HFFc6 (cell line): ENCODE measurements around the gene ZCCHC8. TPM values are rescaled to one million over a fixed set of nuclear protein-coding genes. Genes with fewer than 3 reads are reported as not detected.
"Not testable (repeated sequence)": the region's sequence is repeated elsewhere in the genome, so short reads cannot be mapped to it uniquely, and the experiment has no call there.

Source experiments
- DNase-seq: peaks from one replicate; pipeline ENCODE4 v3.0.0-alpha.2; 2018
- H3K27ac Mint-ChIP-seq: 2 replicates; pipeline ENCODE4 v1.8.0; 2020; ENCODE audit warnings: mild to moderate bottlenecking, mixed read lengths
- H3K27me3 Mint-ChIP-seq: 2 replicates; pipeline ENCODE4 v1.8.0; 2021; ENCODE audit warnings: mild to moderate bottlenecking, moderate library complexity, mixed read lengths; ENCODE audit not compliant: insufficient read depth
- H3K36me3 Mint-ChIP-seq: 2 replicates; pipeline ENCODE4 v1.8.0; 2021; ENCODE audit warnings: low read depth, mixed read lengths
- H3K4me1 Mint-ChIP-seq: 2 replicates; pipeline ENCODE4 v1.8.0; 2020; ENCODE audit warnings: low read depth, mixed read lengths
- H3K4me3 Mint-ChIP-seq: 2 replicates; pipeline ENCODE4 v1.8.0; 2020; ENCODE audit warnings: mild to moderate bottlenecking, moderate library complexity, mixed read lengths
- H3K9me3 Mint-ChIP-seq: 2 replicates; pipeline ENCODE4 v1.8.0; 2020; ENCODE audit warnings: mild to moderate bottlenecking, mixed read lengths
- total RNA-seq, 6 experiments: library from RNA; stranded (reverse); fragmentation: NEBNext Ultra II Directional; extraction: Animal tissue kit (Norgen Biotek cat#: 25700); gene quantifications; 2 replicates in 1 of 6; 3 replicates in 5 of 6; pipeline ENCODE4 v1.2.3, GENCODE V29; 2021
- TF ChIP-seq, protein P1 (sequence below): fragments of 200-600 bp; sonication (generic); IDR thresholded peaks from 2 replicates; pipeline ENCODE4 v1.5.0; 2021; ENCODE audit warnings: antibody characterized with exemption, mild to moderate bottlenecking

Gene ZCCHC8
- total RNA-seq, 6 experiments from 2014 or later: 9.7 to 13.1 (median 11.4) TPM

DNA sequence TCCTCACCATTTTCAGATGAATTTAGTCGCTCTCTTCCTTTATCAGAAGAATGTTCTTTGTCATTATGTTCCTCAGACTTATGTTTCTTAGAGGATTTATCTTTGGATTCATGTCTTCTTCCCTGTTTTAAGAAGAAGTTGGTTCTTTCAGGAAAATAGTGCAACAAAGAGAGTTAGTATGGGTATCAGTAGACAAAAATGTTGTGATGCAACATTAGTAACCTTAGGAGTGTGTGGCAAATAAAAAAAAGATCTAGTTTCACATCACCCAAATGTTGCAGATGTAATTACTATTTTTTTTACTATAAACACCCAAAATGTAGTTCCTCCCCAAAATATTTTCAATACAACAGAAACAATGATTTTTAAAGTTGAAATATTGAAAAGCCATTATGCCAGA, 18.2 kb upstream of the ZCCHC8 start:
- DNase-seq: no peak
- peak overlapping the region; percentile 9; the same call in 1 of the 2 replicates for H3K4me3 Mint-ChIP-seq
- peaks cover 85% of the 10 kb centered on the region for H3K4me1 Mint-ChIP-seq
- peaks cover 5% of the 10 kb centered on the region; the same call in 1 of the 2 replicates for H3K9me3 Mint-ChIP-seq
- TF ChIP-seq, protein P1, sequence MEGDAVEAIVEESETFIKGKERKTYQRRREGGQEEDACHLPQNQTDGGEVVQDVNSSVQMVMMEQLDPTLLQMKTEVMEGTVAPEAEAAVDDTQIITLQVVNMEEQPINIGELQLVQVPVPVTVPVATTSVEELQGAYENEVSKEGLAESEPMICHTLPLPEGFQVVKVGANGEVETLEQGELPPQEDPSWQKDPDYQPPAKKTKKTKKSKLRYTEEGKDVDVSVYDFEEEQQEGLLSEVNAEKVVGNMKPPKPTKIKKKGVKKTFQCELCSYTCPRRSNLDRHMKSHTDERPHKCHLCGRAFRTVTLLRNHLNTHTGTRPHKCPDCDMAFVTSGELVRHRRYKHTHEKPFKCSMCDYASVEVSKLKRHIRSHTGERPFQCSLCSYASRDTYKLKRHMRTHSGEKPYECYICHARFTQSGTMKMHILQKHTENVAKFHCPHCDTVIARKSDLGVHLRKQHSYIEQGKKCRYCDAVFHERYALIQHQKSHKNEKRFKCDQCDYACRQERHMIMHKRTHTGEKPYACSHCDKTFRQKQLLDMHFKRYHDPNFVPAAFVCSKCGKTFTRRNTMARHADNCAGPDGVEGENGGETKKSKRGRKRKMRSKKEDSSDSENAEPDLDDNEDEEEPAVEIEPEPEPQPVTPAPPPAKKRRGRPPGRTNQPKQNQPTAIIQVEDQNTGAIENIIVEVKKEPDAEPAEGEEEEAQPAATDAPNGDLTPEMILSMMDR: no peak
- peak overlapping the region; percentile 86 for H3K27ac Mint-ChIP-seq
- peaks cover 2% of the 10 kb centered on the region; the same call in 1 of the 2 replicates for H3K27me3 Mint-ChIP-seq
- peaks cover 80% of the 10 kb centered on the region for H3K36me3 Mint-ChIP-seq

DNA sequence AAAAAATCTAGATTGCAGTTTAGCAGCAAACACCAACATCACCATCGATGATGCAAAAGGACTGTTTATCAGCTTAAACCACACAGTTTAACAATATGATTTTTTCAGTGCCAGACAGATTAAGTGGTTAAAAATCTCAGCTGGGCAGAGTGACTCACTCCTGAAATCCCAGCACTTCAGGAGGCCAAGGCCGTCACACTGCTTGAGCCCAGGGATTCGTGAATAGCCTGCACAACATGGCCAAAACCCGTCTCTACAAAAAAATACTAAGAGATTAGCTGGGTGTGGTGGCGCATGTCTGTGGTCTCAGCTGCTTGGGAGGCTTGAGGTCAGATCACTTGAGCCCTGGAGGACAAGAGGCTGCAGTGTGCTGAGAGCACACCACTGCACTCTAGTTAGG, 17.1 kb upstream of the ZCCHC8 start:
- peak overlapping the region; percentile 70 for H3K4me3 Mint-ChIP-seq
- H3K27ac Mint-ChIP-seq: peak overlapping the region; percentile 86
- peaks cover 4% of the 10 kb centered on the region for H3K27me3 Mint-ChIP-seq
- H3K4me1 Mint-ChIP-seq: peaks cover 75% of the 10 kb centered on the region
- TF ChIP-seq, protein P1: no peak
- peak; percentile 94 for DNase-seq
- H3K9me3 Mint-ChIP-seq: peaks cover 5% of the 10 kb centered on the region; the same call in 1 of the 2 replicates
- H3K36me3 Mint-ChIP-seq: peaks cover 75% of the 10 kb centered on the region

DNA sequence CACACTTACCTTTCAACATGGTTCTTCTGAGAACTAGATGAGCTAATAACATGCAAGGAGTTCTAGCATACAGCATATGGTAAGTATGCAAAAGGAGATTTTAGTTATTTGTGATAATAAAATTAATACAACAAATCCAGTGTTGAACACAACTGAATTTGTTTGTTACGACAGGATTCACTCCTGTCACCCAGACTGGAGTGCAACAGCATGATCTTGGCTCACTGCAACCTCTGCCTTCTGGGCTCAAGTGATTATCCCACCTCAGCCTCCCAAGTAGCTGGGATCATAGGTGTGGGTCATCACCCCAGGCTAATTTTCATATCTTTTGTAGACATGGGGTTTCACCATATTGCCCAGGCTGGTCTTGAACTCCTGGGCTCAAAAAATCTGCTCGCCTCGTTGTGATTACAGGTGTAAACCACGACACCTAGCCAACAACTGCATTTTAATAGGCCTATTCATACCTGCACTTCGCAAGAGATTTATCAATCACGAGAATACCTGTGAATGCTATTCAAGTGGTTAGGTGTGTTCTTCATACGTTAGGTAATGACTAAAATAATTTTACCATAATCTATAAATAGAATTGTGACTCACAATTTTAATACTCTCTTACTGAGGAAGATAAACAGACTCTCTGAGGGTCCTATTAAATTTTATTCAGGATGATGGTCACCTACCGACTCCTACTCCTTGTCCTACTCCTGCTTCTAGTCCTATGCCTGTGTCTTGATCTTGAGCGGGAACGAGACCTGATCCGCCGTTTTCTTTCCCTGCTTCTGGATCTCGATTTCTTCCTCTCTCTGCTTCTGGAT, 16.0 kb upstream of the ZCCHC8 start:
- peak overlapping the region; percentile 56 for H3K27ac Mint-ChIP-seq
- H3K4me1 Mint-ChIP-seq: peaks cover 65% of the 10 kb centered on the region
- H3K27me3 Mint-ChIP-seq: peaks cover 4% of the 10 kb centered on the region
- TF ChIP-seq, protein P1: no peak
- H3K36me3 Mint-ChIP-seq: peaks cover 73% of the 10 kb centered on the region
- no peak for DNase-seq
- no peak overlapping the region; the same call in 1 of the 2 replicates for H3K4me3 Mint-ChIP-seq
- H3K9me3 Mint-ChIP-seq: peaks cover 5% of the 10 kb centered on the region; the same call in 1 of the 2 replicates

DNA sequence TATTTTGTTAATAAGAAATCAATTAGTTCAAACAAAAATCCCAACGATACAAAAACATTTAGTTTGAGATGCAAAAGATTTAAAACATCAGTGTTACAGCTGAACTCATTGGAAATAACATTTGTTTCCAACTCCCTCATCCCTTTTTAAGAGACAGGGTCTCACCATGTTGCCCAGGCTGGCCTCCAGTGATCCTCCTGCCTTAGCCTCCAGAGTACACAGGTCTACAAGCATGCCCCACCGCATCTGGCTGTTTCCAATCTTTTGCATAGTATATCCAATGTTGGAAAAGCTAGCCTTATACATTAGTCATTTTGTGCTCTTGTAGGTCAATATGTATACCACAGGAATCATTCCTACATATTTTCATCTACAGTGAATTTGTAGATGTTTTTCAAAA, 14.5 kb upstream of the ZCCHC8 start:
- TF ChIP-seq, protein P1: no peak
- 0 out of 2 replicates have a peak overlapping the region, but pooled peaks have one; percentile 6 for H3K4me3 Mint-ChIP-seq
- H3K27me3 Mint-ChIP-seq: peaks cover 4% of the 10 kb centered on the region; the same call in 1 of the 2 replicates
- H3K9me3 Mint-ChIP-seq: peaks cover 5% of the 10 kb centered on the region; the same call in 1 of the 2 replicates
- H3K27ac Mint-ChIP-seq: no peak overlapping the region; the same call in 1 of the 2 replicates
- peaks cover 50% of the 10 kb centered on the region for H3K4me1 Mint-ChIP-seq
- DNase-seq: no peak
- peaks cover 71% of the 10 kb centered on the region for H3K36me3 Mint-ChIP-seq

DNA sequence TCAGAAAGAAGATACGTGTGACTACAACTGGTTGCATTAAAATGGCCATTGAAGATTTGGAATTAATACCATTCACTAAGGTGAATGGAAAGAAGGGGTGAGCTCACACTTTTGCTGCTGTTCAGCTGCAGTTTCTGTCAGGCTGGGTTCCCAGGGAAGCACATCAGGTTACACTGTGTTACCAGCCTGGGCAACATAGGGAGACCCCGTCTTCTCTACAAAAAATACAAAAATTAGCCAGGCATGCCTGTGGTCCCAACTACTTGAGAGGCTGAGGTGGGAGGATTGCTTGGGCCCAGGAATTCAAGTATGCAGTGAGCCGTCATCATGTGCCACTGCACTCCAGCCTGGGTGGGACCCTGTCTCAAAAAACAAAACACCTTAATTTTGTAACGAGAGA, 12.9 kb upstream of the ZCCHC8 start:
- H3K27me3 Mint-ChIP-seq: peaks cover 4% of the 10 kb centered on the region; the same call in 1 of the 2 replicates
- peaks cover 60% of the 10 kb centered on the region for H3K36me3 Mint-ChIP-seq
- H3K4me3 Mint-ChIP-seq: no peak overlapping the region
- peaks cover 34% of the 10 kb centered on the region for H3K4me1 Mint-ChIP-seq
- peaks cover 5% of the 10 kb centered on the region; the same call in 1 of the 2 replicates for H3K9me3 Mint-ChIP-seq
- peak overlapping the region; percentile 29; the same call in 1 of the 2 replicates for H3K27ac Mint-ChIP-seq
- TF ChIP-seq, protein P1: no peak
- DNase-seq: no peak

DNA sequence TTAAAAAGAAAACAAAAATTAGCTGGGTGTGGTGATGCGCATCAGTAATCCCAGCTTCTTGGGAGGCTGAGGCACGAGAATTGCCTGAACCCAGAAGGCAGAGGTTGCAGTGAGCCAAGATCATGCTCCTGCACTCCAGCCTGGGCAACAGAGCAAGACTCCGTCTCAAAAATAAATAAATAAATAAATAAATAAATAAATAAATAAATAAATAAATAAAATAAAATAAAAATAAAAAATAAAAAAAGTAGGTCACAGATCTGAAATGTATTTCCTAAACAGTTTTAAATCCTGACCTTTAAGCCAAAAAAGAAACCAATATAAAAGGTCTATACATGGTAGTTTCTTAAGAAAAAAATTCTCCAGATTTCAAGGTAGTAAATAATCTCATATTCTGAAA, 12.3 kb upstream of the ZCCHC8 start:
- H3K27ac Mint-ChIP-seq, H3K27me3 Mint-ChIP-seq, H3K4me3 Mint-ChIP-seq, DNase-seq, H3K9me3 Mint-ChIP-seq: not testable (repeated sequence)
- Mint-ChIP-seq H3K4me1 (peaks cover 28% of the 10 kb centered on the region), H3K36me3 (peaks cover 54% of the 10 kb centered on the region)
